ENCODE data around the gene PNPO.

Gene PNPO

DNA sequence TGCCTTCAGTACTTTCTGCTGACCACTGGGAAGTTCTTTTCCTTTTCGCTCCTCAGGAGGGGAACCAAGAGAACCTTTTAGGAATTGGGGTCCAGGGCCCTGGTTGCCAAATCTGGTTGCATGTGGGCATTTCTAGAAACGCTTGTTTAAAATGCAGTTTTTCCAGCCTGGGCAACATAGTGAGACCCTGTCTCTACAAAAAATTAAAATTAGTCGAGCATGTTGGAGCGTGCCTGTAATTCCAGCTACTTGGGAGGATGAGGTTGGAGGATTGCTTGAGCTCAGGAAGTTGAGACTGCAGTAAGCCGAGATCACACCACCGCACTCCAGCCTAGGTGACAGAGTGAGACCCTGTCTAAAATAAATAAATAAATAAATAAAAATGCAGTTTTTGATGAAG, 1.2 kb downstream of the PNPO start:
- TF ChIP-seq, protein P1, sequence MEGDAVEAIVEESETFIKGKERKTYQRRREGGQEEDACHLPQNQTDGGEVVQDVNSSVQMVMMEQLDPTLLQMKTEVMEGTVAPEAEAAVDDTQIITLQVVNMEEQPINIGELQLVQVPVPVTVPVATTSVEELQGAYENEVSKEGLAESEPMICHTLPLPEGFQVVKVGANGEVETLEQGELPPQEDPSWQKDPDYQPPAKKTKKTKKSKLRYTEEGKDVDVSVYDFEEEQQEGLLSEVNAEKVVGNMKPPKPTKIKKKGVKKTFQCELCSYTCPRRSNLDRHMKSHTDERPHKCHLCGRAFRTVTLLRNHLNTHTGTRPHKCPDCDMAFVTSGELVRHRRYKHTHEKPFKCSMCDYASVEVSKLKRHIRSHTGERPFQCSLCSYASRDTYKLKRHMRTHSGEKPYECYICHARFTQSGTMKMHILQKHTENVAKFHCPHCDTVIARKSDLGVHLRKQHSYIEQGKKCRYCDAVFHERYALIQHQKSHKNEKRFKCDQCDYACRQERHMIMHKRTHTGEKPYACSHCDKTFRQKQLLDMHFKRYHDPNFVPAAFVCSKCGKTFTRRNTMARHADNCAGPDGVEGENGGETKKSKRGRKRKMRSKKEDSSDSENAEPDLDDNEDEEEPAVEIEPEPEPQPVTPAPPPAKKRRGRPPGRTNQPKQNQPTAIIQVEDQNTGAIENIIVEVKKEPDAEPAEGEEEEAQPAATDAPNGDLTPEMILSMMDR (IDR thresholded peaks at IDR 0.05; ENCODE audit: insufficient read depth, low read depth, low read length, missing control alignments) = no peak
- H3K4me3 ChIP-seq (ENCODE audit: low read depth, low read length) = peak overlapping the region; percentile 89
- DNase-seq (ENCODE audit: low read depth) = no peak

DNA sequence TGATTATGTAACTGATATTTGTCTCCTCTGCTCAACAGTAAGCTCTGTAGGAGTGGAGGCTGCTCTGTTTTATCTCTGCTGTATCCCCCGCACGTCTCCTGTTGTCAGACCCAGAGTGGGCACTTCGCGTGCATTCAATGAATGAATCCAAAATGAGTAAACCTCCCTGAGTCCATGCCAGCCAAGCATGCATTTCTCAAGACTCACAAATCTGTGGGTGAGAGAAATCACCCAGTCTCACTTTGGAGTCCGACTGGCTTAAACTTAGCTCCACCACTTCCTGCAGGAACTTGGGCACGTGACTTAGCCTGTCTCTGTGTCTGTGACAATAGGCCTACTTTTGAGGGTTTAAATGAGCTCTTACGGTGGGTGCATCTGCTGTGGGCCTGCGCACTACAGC, 3.7 kb downstream of the PNPO start:
- DNase-seq (ENCODE audit: low read depth) = peak; percentile 54
- TF ChIP-seq, protein P1 (IDR thresholded peaks at IDR 0.05; ENCODE audit: insufficient read depth, low read depth, low read length, missing control alignments) = no peak
- H3K4me3 ChIP-seq (ENCODE audit: low read depth, low read length) = no peak overlapping the region

DNA sequence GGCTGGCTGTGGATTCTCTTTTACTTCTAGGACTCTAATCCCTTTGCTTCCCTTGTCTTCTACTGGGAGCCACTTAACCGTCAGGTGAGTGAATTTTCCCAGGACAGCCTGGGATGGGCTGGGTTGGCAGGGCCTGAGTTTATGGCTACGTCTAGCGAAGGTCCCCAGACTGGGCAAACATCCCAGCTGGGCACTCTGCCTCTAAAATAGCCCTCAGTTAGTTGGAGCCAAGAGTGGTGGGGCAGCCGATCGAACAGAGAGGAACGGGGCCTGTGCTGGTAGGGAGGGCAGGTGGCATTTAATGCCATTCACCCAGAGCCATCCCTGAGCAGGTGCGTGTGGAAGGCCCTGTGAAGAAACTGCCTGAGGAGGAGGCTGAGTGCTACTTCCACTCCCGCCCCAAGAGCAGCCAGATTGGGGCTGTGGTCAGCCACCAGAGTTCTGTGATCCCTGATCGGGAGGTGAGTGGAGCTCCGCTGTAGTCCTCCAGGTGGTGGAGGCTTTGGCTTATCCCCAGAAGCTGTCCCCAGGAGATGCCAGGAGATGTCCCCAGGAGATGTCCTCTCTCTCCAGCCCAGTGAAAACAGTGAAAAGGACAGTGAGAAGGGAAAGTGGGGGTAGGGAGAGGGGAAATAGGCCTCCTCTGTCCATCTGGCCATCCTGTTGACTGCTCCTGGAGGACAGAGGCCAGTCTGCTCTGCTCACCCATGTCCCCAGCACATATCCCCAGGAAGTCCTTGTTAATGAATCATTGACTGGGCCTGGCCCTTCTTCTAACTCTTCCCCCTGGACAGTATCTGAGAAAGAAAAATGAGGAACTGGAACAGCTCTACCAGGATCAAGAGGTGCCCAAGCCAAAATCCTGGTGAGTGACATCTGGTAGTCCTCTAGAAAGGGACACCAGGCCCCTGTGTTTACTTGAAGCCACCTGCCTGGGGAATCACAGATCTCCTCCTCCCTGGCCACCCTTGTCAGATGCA, 4.4 kb downstream of the PNPO start:
- DNase-seq (ENCODE audit: low read depth) = no peak
- TF ChIP-seq, protein P1 (IDR thresholded peaks at IDR 0.05; ENCODE audit: insufficient read depth, low read depth, low read length, missing control alignments) = no peak
- no peak overlapping the region for H3K4me3 ChIP-seq (ENCODE audit: low read depth, low read length)

DNA sequence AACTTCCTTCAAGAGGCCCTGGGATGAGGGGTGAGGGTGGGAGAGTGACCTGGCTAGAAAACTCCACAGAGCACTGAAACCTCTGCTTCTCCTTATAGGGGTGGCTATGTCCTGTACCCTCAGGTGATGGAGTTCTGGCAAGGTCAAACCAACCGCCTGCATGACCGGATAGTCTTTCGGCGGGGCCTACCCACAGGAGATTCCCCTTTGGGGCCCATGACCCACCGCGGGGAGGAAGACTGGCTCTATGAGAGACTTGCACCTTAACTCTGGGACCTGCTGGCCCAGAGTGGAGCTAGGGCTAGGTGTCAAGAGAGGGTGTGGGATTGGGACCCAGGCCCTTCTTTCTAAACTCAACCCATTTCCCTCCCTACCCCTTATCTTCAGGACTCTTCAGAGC, 5.1 kb downstream of the PNPO start:
- TF ChIP-seq, protein P1 (IDR thresholded peaks at IDR 0.05; ENCODE audit: insufficient read depth, low read depth, low read length, missing control alignments) = no peak
- no peak for DNase-seq (ENCODE audit: low read depth)
- H3K4me3 ChIP-seq (ENCODE audit: low read depth, low read length) = no peak overlapping the region

DNA sequence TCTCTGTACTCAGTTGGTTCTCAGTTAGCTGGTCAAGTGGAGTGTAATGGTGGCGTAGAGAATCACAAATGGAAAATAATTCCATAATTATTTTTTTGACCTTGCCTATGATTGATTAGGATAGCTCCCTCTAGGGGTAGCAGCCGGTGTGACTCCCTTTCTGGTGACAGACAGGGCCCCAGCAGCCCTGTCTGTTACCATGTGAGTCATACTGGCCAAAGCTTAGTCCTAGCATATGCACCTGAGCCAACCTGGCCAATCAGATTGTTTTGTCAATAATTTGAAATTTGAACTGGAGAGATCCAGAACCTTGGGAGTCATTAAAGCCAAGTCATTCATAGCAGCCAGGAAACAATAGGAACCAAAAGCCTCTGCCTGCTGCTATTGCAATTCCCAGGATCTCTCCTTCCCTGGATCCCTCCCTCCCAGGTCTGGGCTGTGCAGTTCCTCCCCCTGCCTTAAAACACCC, 5.6 kb downstream of the PNPO start:
- DNase-seq (ENCODE audit: low read depth) = peak; percentile 89
- TF ChIP-seq, protein P1 (IDR thresholded peaks at IDR 0.05; ENCODE audit: insufficient read depth, low read depth, low read length, missing control alignments) = peak; percentile 86
- H3K4me3 ChIP-seq (ENCODE audit: low read depth, low read length) = no peak overlapping the region

DNA sequence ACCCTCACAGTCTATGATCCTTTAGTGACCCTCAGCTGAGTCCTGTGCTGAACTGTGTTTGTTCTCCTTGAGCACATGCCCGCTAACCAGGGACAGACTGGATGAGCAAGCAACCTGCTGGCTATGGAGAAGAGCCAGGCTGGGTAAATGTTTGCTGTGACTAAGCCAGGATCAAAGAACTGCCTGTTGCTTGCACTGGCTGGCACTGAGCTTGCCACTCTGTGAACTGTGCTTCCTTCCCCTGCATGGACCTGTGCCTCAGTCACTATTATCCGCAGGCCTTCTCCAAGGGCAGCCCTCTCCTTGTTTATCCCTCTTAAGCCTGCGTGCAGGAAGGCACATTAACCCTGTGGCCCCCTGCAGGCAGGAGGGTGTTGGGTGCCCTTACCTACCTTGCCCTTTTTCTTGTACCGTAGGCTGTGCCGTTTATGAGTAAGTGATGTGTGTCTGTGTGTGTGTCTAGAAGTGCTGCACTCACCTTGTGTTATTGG, 7.4 kb downstream of the PNPO start:
- TF ChIP-seq, protein P1 (IDR thresholded peaks at IDR 0.05; ENCODE audit: insufficient read depth, low read depth, low read length, missing control alignments) = no peak
- H3K4me3 ChIP-seq (ENCODE audit: low read depth, low read length) = no peak overlapping the region
- no peak for DNase-seq (ENCODE audit: low read depth)
